KG1 (cell line): ENCODE results near the gene DDX56.
A peak's percentile ranks its signal among the peaks of the same experiment; 100 is the strongest.

Experiments
- DNase-seq: peaks from one replicate; lab custom pipeline; 2025; lab: John Stamatoyannopoulos, UW

The DDX56 gene

GRCh38 chr7:44535348-44536064 lies 38.2 kb downstream of the DDX56 start:
- DNase-seq, result no peak

- DNase-seq, result peak; percentile 14
Observed at GRCh38 chr7:44534501-44534900, 39.2 kb downstream of the DDX56 start.

- no peak for DNase-seq
Observed at GRCh38 chr7:44534087-44534486, 39.6 kb downstream of the DDX56 start.

GRCh38 chr7:44533301-44534055 lies 40.2 kb downstream of the DDX56 start:
- DNase-seq, result no peak

GRCh38 chr7:44531421-44532380 lies 42.0 kb downstream of the DDX56 start:
- DNase-seq, result no peak

GRCh38 chr7:44530990-44531389 lies 42.7 kb downstream of the DDX56 start:
- DNase-seq, result no peak

GRCh38 chr7:44524811-44525388 lies 48.8 kb downstream of the DDX56 start:
- DNase-seq, result no peak

GRCh38 chr7:44522315-44522714 lies 51.4 kb downstream of the DDX56 start:
- no peak for DNase-seq

- no peak for DNase-seq
Observed at GRCh38 chr7:44521347-44522095, 52.2 kb downstream of the DDX56 start.

- DNase-seq, result no peak
Observed at GRCh38 chr7:44520574-44520973, 53.1 kb downstream of the DDX56 start.

GRCh38 chr7:44519546-44519945 lies 54.2 kb downstream of the DDX56 start:
- no peak for DNase-seq

GRCh38 chr7:44518761-44519160 lies 54.9 kb downstream of the DDX56 start:
- no peak for DNase-seq

- DNase-seq, result no peak
Observed at GRCh38 chr7:44517175-44517574, 56.5 kb downstream of the DDX56 start.
